ENCODE data around the gene ZFHX2.
"Not testable (repeated sequence)": the region's sequence is repeated elsewhere in the genome, so short reads cannot be mapped to it uniquely, and the experiment has no call there.

Gene ZFHX2

DNA sequence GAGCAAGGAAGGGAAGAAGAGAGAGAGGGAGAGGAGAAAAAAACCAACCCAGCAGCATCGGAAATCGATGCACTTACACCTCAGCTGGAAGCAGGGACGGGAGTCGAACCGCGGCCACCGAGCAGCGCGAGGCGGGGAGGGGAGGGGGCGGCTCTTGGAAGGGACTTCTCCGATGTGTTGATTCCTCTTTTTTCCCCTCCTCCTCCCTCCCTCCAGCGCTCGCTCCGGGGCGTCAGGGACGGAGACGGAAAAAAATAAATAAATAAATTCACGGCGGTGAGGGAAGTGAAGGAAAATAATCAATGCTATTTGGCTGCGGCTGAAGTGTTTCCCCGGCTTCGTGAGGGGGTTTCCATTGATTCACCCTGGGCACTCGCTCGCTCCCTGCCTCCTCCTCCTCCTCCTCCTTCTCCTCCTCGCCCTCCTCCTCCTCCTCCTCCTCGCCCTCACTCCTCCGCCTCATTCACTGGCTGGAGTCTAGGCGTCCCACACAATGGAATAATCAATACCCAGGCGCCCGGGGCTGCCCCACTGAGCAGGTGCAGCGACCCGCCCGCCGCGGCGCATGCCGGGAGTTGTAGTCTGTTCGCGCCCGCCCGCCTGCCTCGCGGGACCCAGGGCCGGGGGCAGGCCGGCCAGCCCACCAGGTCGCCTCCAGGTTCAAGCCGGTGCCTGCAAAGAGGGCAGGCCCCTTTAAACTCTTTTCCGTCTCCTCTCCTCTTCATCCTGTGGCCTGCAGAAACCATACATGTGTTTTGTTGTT, at the start of gene ZFHX2:
TSS of gene ZFHX2 (minus strand) at position 500 of the 763 bp plus-strand sequence. CDS start 16,440 bp downstream, outside the sequence.
- peak; percentile 87 for DNase-seq

DNA sequence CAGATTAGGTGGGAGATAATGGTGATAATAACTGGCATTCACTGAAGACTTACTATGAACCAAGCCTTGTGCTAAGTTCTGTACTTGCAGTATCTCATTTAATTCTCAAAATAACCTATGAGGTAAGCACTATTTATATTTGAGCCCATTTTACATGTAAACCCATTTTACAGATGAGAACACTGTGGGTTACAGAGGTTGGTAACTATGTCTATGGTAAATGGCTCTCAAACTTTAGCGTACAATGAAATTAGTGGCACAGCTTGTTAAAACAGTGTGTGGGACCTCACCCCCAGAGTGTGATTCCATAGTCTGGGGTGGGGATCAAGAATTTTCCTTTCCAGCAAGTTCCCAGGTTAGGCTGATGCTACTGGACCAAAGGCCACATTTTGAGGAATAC, 49.2 kb upstream of the ZFHX2 start:
- DNase-seq = no peak

DNA sequence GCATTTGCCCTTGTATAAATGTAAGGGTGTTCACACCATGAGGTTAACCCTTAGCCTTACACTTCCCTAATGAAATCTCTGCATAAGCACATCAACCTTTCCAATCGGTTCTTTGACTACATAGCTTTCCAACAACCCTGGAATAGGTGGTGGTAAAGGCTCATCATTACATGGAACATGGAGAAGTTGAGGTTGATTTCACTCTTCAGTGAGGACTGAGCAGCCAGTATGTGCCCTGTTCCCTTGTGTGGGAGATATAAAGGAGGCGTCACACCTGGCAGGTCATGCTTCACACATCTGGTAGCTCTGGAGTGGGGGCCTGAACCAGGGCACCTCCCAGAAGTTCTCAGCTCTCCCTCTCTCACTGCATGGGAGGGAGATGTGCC, 48.8 kb upstream of the ZFHX2 start:
- DNase-seq = no peak

GRCh38 chr14:23594191-23594590, 42.6 kb upstream of the ZFHX2 start:
- DNase-seq = not testable (repeated sequence)

DNA sequence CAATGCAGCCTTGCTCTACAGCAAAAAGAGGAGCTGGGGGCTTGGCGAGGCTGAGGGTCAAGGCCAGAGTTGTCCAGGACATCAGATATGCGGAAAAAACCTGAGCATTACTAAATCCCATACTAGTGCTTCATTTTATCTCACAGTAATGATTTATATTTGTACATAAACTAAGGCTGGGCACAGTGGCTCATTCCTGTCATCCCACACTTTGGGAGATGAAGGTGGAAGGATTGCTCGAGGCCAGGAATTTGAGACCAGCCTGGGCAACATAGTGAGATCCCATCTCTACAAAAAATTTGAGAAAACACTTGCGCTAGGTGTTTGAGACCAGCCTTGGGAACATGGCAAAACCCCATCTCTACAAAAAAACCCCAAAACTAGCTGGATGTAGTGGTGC, 38.6 kb upstream of the ZFHX2 start:
- no peak for DNase-seq

GRCh38 chr14:23589606-23590005, 38.0 kb upstream of the ZFHX2 start:
- DNase-seq = no peak

GRCh38 chr14:23588884-23589598, 37.5 kb upstream of the ZFHX2 start:
- peak; percentile 80 for DNase-seq

DNA sequence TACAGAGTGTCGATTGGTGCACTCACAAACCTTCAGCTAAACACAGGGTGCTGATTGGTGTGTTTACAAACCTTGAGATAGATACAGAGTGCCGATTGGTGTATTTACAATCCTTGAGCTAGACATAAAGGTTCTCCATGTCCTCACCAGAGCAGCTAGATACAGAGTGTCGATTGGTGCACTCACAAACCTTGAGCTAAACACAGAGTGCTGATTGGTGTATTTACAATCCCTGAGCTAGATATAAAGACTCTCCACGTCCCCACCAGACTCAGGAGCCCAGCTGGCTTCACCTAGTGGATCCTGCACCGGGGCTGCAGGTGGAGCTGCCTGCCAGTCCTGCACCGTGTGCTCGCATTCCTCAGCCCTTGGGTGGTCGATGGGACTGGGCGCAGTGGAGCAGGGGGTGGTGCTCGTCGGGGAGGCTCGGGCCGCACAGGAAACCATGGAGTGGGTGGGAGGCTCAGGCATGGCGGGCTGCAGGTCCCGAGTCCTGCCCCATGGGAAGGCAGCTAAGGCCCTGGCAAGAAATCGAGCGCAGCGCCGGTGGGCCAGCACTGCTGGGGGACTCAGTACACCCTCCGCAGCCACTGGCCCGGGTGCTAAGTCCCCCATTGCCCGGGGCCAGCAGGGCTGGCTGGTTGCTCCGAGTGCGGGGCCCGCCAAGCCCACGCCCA, 33.1 kb upstream of the ZFHX2 start:
- not testable (repeated sequence) for DNase-seq

DNA sequence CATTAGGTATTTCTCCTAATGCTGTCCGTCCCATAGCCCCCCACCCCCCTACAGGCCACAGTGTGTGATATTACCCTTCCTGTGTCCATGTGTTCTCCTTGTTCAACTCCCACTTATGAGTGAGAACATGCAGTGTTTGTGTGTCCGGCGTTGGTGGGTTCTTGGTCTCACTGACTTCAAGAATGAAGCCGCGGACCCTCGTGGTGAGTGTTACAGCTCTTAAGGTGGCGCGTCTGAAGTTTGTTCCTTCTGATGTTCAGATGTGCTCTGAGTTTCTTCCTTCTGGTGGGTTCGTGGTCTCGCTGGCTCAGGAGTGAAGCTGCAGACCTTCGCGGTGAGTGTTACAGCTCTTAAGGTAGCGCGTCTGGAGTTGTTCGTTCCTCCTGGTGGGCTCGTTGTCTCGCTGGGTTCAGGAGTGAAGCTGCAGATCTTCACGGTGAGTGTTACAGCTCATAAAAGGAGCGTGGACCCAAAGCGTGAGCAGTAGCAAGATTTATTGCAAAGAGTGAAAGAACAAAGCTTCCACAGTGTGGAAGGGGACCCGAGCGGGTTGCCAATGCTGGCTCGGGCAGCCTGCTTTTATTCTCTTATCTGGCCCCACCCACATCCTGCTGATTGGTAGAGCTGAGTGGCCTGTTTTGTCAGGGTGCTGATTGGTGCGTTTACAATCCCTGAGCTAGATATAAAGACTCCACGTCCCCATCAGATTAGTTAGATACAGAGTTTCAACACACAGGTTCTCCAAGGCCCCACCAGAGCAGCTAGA, 32.4 kb upstream of the ZFHX2 start:
- not testable (repeated sequence) for DNase-seq

DNA sequence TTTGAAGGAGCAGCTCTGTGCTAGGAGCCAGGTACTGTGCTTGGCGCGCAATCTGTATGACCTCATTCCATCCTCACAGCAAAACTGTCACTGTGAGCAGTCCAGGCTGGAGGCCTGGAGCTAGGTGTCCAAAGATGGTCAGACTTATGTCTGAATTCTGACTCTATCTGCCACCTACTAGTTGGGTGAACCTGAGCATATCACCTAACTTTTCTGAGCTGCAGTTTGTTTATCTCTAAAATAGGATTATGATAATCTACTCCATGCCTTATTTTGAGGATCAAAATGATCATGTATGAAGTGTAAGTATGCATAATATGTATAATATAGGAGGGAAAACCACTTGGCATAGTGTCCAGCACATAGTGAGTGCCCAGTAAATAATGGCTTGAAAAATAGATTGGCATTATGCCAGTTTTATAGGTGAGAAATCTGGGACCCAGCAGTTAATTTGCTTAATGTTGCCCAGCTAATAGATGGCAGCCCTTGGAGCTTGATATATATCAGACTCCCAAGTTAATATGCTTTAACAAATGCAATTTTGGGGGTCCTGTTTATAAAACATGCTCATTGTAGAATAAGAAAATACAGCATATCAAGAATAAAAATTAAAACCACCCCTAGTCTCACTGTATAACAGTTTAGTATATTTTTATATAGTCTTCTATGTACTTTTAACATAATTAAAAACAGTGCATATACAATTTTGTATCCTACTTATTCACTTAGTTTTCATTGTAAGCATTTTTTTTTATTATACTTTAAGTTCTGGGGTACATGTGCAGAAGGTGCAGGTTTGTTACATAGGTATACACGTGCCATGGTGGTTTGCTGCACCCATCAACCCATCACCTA, 31.6 kb upstream of the ZFHX2 start:
- no peak for DNase-seq

DNA sequence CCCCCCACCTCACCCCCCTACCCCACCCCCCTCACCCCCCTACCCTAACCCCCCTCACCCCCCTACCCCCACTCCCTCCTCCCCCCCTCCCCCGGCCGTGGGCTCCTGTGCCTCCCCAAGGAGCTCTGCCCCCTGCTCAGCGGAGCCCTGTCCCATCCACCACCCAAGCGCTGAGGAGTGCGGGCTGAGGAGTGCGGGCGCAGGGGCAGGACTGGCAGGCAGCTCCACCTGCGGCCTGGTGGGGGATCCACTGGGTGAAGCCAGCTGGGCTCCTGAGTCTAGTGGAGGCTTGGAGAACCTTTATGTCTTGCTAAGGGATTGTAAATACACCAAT, 29.4 kb upstream of the ZFHX2 start:
- no peak for DNase-seq

GRCh38 chr14:23580152-23580926, 28.8 kb upstream of the ZFHX2 start:
- no peak for DNase-seq

- no peak for DNase-seq
Observed at GRCh38 chr14:23579739-23580138, 28.2 kb upstream of the ZFHX2 start.

DNA sequence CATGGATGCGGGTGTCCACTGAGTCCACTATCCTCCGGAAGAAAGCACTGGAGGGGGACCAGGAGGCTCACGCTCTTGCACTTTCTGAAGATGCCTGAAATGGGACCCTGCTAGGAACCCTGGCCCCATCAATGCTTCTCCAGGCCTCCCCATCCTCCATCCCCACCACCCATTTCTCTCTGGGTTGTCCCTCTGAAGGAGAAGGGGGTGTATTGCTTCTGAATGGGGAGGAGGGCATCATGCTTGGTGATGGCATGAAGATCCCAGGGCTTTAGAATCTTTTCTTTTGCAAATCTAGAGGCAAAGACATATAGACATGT, 27.7 kb upstream of the ZFHX2 start:
- no peak for DNase-seq

- no peak for DNase-seq
Observed at GRCh38 chr14:23578560-23579310, 27.2 kb upstream of the ZFHX2 start, which contains the start of gene JPH4. TSS of gene JPH4 (minus strand) at chr14:23578790. CDS start at chr14:23577453, 1,337 bp downstream.

- no peak for DNase-seq
Observed at GRCh38 chr14:23577710-23578392, 26.3 kb upstream of the ZFHX2 start.

DNA sequence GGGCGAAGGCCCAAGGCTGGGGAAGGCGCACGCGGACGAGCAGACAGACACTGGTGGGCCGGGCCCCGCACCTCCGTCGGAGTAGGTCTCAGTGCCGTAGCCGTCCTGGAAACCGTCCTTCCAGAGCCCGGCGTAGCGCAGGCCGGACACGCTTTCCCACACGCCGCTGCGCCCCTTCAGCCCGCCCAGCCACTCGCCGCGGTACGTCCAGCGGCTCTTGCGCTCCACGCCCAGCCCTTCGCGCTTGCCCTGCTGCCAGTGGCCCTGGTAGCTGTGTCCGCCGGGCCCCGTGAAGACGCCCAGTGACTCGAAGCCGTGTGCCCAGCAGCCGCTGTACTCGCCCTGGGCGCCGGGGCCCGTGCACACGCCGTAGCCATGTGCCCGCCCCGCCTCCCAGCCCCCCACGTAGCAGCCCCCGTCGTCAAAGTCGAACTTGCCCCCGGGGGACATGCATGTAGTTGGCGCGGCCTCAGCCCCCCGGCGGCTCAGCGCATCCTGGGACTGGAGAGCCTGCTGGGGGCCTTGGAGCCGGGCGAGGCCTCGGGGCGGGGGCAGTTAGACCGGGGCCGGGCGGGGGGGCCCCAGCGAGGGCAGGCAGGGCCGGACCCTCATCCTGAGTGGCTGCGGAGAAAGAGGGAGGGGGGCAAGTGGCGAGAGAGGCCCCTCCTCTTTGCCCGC, 25.6 kb upstream of the ZFHX2 start:
- no peak for DNase-seq

DNA sequence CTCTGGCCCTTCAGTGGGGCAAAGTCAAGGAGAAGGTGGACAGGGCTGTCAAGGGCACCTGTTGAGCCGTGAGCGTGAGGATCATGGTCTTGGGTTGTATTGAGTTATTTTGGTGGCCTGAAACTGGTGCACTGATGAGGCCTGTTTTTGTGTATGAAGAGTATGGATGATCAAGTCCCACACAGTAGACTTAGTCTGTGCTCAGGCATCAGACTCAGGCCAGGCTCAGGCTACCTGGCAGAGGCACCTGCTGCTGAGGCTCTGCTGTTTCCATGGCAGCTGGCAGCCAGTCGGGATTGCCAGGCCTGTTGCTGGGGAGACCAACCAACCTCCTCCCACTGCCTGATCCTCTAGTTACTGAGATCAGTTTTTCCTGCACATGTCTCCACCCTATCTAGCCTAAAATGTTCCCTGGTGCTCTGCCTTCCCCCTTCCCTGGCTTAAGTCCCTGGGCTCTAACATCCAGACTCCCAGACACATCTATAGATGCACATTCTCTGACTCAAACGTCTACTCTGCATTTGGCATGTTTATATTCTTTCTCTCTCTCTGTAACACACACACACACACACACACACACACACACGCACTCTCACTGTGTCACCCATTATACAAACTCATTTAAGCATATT, 21.9 kb upstream of the ZFHX2 start:
- peak; percentile 61 for DNase-seq

DNA sequence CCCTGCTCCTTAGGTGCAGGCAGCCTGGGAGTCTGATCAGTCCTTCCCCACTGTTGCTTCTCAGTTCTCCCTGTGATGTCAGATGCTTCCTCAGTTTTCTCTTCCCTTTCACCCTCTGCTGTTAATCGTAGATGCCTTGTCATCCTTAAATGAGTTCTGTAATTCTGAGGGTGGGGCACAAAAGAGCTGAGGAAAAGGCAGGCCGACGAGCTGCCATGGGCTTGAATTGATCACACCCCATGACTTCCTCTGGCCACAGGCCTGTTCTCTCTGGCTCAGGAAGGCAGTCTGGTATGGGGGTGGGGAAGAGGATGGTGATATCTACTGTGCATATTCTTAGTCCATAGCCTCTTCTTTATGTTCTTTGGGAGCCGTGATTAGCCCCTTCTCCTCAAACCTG, 21.3 kb upstream of the ZFHX2 start:
- no peak for DNase-seq
